OCI-M2 (cell line): ENCODE measurements around the gene CLASP1.
"Not testable (repeated sequence)": the region's sequence is repeated elsewhere in the genome, so short reads cannot be mapped to it uniquely, and the experiment has no call there.

Experiments
- DNase-seq: peaks from one replicate; lab custom pipeline; 2025; ENCODE audit not compliant: unreplicated experiment; lab: John Stamatoyannopoulos, UW

The CLASP1 gene

DNA sequence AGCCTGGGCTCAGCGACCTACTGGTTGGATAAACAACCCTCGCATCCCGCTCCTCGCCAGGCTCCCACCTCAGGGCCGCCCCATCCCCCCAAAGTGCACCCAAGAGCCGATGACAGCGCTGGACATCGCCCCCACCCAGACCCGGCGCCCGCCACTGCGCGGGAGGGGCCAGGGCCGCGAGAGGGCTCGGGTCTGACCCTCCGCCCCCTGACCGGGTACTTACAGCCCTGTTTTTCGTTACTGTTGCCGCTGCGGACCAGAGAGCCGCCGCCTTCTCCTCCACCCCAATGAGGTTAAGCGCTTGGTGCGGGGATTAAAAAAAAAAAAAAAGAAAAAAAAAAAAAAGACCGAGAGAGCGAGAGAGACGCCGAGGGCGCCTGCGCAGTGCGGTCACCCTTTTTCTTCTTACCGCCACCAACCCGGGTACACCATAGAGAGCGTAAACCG, at the start of gene CLASP1:
Gene CLASP1 (minus strand): TSS at position 314 of the 447 bp plus-strand sequence. CDS start 43,567 bp downstream, outside the sequence.
- DNase-seq: no peak

DNA sequence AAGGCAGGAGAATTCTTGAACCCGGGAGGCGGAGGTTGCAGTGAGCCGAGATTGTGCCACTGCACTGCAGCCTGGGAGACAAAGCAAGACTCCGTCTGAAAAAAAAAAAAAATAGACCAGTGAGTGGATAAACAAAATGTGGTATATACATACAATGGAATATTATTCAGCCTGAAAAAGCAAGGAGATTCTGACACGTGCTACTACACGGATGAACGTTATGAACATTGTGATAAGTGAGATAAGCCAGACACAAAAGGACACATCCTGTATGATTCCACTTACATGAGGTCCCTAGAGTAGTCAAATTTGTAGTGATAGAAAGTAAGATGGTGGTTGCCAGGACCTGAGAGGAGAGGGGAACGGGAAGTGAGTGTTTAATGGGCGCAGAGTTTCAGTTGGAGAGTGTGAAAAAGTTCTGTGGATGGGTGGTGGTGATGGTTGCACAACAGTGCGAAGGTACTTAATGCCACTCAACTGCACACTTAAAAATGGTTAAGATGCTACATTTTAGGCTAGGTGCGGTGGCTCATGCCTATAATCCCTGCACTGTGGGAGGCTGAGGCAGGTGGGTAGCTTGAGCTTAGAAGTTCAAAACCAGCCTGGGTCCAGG, 49.2 kb upstream of the CLASP1 start:
- no peak for DNase-seq

DNA sequence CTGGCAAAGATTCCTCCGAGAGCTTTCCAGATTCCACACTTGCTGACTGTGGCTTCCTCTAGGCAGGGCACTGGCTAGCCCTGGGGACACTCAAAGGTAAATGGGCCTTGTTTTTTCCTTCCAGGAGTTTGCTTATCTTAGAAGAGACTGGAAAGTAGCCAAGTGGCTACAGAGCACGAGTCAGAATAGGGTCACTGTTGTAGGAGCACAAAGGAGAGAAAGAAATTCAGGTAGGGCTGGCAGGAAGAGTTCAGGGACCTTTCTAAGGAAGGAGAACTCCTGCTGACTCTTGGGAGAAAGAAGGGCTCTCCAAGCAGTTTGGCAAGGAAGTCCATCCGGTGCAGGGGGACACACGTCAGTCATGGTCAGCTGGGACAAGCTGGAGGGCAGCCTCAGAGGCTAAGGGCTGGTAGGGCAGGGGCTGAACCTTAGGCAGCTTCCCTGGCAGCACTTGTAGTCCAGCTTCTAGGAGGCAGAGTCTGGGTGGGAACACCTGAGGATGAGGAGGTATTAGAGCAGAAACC, 47.9 kb upstream of the CLASP1 start:
- DNase-seq: no peak

DNA sequence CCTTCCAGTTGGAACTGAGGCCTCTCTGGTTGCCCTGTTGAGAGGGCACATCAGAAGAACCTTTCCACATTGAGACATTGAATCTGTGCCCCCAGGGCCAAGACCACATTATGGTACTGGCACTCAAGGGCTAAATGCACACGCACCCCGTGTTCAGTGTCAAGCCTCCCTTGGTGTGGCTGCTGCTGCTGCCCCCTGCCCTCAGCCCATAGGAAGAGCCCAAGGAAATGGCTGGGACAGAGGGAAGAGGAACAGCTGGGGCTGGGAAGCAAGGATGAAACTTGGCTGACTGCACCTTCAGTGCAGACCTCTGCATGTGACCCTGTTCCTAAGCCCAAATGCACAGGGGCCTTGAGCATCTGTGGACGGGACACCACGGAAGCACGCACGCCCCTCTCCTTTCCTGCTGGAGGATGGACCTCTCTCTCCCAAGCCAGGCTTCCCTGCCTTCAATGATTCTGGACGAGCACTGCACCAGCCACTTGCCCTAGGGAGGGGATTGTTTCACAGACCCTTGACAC, 47.2 kb upstream of the CLASP1 start:
- no peak for DNase-seq

DNA sequence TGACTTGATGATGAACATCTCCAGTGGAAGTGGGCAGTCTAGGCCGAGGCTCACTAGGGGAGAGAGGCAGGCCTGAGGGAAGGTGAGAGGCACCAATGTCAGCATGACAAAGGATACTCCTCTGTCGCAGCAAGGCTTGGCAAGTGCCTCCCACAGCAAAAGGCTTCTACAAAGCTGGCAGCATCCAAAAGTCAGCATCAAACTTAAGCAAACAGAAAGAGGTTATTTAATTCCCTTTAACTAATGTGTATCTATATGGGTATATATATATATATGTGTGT, 45.8 kb upstream of the CLASP1 start:
- DNase-seq: no peak

DNA sequence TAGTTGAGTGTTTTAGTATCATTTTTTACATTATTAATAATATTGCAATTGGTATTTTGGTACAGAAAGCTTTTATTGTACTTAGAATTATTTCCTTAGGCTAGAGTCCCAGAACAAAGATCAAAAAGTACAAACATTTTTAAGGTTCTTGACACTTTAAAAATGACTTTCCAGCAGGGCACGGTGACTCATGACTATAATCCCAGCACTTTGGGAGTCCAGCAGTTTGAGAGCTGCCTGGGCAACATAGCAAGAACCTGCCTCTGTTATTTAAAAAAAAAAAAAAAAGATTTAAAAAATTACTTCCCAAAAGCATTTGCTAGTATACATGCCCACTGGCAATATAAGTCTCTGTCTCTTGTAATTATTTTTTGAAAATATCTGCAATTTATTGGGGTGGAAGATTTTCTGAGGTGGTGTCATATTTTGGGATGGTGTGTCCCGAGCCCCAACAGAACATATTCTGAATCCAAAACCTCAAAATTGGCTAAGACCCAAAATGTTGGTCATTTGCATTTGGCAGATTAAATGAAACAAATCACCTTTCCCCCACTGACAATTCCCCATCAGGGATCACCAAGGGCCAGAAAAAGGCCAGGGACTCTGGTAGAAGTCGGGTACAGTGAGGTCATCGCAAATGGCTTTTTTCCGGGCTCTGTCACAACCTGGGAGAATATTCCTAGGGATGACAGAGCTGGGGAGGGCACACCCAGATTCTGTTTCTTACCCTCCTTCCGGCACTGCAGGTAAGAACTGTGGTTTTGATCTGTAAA, 45.3 kb upstream of the CLASP1 start:
- DNase-seq: no peak

DNA sequence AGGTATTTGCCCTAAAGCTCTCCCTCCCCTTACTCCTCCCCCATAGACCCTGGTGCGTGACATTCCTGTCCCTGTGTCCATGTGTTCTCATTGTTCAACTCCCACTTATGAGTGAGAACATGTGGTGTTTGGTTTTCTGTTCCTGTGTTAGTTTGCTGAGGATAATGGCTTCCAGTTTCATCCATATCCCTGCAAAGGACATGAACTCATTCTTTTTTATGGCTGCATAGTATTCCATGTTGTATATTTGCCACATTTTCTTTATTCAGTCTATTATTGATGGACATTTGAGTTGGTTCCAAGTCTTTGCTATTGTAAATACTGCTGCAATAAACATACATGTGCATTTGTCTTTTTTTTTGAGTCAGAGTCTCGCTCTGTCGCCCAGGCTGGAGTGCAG, 41.3 kb upstream of the CLASP1 start:
- not testable (repeated sequence) for DNase-seq

DNA sequence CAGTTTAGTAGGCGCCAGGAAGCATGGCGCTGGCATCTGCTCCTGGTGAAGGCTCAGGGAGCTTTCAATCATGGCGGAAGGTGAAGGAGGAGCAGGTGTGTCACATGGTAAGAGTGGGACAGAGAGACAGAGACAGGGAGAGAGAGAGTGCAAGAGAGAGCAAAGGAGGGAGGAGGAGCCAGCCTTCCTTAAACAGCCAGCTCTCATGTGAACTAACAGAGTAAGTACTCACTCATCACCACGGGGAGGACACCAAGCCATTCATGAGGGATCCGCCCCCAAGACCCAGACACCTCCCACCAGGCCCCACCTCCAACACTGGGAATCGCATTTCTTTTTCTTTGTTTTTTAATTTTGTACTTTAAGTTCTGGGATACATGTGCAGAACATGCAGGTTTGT, 40.8 kb upstream of the CLASP1 start:
- DNase-seq: no peak

DNA sequence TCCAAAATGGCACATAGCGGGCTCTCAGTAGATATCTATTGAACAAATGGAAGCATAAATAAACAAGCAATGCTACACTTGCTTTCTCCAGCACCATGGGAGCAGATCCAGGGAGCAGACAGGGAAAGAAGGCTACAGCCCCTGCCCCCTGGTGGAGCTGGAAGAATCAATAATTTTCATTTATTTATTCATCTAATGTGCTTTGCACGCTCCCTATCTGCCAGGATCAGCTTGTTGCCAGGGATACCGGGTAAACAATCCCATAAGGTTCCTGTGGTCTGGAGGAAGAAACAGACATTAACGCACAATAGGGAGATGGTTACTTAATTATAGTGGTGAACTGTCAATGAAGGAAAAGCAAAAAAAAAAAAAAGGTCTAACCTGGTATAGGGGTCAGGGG, 40.1 kb upstream of the CLASP1 start:
- no peak for DNase-seq

DNA sequence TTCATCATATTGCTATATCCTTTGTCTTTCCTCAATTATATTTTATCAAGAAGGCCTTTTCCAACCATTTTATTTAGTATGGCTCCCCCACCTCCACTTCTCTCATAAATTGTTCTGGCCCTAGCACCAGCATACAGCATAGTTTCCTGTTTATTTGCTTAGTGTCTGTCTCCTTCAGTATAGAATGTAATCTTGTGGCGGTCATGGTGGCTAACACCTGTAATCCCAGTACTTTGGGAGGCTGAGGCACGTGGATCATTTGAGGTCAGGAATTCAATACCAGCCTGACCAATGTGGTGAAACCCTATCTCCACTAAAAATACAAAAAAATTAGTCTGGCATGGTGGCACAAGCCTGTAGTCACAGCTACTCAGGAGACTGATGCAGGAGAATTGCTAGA, 39.6 kb upstream of the CLASP1 start:
- DNase-seq: no peak

DNA sequence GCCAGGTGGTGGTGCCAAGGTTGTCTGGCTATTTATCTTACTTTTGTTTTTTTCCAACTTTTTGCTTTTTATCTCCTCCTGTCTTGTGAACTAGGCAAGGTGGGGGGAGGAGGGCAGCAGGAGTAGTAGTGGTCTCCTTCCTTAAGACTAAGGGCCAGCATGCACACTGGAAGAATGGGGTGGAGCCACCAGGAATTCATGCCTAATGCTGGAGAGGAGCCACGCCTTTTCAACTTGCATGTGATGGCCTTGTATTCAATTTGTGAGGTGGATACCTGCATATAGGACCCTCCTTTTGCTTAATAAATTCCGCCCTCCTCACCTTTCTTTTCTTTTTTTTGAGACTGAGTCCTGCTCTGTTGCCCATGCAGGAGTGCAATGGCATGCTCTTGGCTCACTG, 37.6 kb upstream of the CLASP1 start:
- DNase-seq: no peak

DNA sequence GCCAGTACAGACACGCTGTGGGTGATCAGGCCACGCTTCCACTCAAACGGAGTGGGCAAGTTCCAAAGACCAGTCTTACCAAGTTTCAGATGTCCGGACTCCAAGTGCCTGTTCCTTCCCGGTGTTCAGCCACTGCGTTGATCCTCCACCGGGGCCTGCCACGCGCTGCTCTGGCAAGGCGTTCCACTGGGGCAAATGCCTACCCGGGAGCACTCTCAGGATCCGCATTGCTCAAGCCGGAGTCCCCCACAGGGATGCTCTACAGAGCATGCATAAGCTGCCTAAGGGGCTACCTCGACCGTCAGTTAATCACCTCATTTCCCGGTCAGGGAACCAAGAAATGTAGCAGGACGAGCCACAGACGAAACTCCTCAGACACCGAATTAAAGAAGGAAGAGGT, 37.0 kb upstream of the CLASP1 start:
- DNase-seq: no peak

DNA sequence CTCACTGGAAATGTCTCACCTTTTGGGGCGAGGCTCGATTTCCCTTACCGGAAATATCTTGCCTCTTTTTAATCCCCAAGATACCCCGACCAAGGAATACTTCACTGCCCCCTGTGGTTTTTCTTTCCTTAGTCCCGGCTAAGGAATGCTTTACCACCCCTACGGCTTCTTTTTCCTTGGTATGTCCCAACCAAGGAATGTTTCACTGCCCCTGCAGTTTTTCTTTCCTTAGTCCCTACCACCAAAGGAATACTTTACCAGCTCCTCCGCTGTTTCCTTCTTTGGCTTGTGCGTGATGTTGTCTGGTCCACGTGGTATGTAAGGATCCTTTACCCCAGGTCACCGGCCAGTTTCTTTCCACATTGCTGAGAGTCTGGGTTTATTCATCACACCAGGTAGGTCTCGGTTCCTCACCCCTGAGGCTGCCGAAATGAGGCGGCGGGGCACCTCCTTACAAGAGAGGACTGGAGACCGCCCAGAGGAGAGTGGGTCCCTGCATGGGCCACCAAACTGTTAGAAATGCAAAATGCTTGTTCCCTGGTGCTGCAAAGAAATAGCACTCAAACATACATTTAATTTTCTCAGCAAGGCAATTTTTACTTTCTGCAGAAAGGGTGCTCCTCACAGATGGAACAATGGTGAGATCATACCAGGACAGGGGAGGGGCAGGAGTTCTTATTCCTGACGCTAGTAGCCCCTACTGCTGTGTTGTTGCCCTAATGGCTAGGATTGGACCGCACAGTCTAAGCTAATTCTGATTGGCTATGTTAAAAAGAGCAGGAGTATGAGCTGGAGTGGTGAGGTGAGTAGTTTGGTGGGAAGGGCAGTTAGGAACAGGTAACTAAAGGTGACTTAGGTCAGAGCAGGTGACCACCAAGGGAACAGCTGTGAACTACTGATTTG, 33.4 kb upstream of the CLASP1 start:
- DNase-seq: no peak

DNA sequence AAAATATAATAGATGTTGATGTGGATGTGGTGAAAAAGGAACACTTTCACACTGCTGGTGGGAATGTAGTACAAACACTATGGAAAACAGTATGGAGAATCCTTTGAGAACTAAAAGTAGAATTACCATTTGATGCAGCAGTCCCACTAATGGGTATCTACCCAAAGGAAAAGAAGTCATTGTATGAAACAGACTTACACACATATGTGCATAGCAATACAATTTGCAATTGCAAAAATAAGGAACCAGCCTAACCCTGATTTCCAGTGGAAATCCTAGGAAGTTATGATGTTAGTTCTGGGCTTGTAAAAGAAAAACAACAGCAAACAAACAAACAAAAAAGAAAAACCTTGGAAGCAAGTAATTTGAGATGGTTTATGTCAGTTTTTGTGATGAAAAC, 28.6 kb upstream of the CLASP1 start:
- DNase-seq: no peak

DNA sequence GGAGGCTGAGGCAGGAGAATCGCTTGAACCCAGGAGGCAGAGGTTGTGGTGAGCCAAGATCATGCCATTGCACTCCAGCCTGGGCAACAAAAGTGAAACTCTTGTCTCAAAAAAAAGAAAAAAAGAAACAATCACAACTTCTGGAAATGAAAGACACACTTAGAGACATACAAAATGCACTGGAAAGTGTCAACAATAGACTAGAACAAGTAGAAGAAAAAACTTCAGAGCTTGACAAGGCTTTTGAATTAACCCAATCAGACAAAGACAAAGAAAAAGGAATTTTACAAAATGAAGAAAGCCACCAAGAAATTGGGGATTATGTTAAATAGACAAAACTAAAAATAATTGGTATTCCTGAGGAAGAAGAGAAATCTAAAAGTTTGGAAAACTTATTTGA, 22.4 kb upstream of the CLASP1 start:
- not testable (repeated sequence) for DNase-seq

DNA sequence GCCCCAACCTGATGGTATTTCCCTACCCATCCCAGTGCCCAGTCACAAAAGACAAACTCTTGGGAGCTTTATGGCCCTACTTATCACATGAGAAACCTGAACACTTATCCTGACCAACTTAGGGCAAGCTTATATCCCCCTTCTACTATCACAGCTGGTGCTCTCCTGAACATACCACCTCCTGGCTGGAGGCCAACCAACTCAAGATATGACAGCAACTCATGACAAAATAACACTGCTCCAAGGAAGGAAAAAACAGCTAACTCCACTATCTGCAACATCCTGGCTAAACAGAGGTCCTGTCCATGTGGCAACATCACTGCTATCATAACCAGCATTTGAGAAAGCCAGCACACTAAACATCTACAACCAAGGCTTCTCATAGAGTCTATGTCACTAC, 20.9 kb upstream of the CLASP1 start:
- DNase-seq: no peak

DNA sequence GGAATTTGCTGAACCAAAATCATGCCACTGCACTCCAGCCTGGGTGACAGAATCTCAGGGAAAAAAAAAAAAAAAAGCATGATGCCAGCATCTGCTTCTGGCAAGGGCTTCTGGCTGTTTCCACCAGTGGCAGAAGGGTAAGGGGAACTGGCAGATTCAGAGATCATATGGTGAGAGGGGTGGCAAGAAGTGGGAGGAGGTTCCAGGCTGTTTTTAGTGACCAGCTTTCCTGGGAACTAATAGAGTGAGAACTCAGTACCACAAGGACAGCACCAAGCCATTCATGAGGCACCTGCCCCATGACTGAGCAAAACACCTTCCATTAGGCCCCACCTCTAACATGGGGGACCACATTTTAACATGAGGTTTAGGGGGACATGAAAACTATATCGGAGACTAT, 18.4 kb upstream of the CLASP1 start:
- DNase-seq: no peak

DNA sequence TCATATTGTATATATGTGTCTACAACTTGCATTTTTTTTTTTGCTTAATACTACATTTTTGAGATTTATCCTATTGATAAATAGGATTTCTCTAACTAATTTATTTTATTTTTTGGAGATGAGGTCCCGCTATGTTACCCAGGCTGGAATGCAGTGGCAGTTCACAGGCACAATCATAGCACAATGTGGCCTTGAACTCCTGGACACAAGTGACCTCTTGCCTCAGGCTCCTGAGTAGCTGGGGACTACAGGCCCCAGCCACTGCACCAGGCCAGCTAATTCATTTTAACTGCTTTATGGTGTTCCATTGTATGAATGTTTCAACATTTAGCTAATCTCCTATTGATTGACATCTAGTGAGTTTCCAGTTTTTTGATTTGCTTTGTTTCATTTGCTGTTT, 16.8 kb upstream of the CLASP1 start:
- DNase-seq: no peak

DNA sequence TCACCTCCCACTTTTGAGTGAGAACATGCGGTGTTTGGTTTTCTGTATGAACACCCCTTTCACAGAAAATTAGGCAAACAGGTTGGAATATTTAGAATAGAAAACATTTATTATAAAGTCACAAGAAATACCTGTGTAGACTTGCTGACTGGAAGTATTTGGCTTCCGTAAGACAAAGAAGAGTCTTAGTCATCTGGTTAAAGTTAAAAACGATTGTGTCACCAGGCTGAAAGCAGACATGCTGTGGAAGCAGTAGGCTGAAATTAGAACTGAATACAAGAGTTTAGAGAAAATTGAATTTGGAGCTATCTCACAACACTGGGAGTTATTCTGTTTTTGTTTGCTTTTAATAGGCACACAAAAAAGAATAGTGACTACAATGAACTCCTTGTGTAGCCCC, 16.2 kb upstream of the CLASP1 start:
- DNase-seq: no peak

DNA sequence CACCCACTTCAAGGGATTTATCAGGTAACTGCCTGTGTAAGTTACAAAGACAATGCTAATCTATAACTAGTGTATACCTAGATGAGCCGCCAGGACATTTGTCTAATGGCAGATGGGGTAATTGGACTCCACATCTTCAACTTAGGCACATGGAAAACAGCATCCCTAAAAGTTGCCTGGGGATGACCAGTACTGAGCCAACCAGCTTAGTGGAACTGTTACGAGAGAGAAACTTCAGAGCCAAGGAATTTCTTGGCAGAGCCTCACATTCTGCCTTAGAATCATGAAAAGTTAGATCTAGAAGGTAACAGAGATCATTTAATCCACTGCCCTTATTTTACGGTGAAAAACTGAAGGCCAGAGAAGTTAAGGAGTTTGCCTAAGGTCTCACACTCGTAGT, 15.5 kb upstream of the CLASP1 start:
- DNase-seq: no peak

DNA sequence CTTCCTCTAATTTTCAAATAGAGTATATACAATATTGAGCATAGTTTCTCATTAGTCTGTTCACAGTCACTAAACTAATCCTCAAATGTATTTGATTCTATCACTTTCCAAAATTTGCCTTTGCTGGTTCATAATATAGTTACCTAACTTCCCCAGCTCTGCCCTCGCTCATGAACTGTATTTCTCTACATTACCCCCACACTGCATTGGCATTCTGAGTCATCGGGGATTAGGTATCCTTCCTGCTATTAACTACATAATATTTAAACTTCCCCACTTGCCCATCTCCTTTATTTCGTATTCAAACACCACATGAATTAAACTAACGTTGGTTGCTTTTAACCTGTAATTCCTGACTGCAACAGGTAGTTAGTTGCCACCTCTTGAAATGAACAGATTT, 14.8 kb upstream of the CLASP1 start:
- DNase-seq: no peak

DNA sequence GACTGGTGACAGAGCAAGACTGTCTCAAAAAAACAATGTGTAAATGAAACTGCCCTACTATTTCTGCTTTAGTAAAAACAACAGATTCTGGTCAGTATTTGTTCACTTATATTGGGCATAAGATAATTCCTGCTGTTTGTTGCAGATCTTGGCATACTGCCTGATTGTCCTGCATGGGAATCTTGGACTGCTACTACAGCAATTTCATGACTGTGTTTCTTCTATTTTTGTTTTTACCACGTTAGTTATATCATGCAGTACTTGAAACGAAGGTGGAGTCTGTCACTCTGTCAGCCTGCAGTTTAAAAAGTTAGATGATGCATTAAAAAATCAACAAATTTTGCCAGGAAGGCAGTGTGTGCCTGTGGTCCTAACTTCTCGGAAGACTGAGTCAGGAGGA, 14.2 kb upstream of the CLASP1 start:
- no peak for DNase-seq
